ENCODE results near the gene REELD1.

REELD1 gene
- long read RNA-seq, result 0 reads

GRCh38 chr4:146214238-146214637 lies at the start of gene REELD1:
Gene REELD1 (plus strand): TSS chr4:146214538. CDS start chr4:146216953, 2,415 bp downstream.
- H3K27ac ChIP-seq (replicated peaks), result no peak within 1 kb of the TSS
- DNase-seq (ENCODE audit: low read depth in 1 of 2, low spot score in 1 of 2), result no peak
- H3K27me3 ChIP-seq (ENCODE audit: insufficient read depth, poor library complexity, severe bottlenecking), result no peaks in the 10 kb centered on the region
- TF ChIP-seq SPI1 (IDR thresholded peaks at IDR 0.05; ENCODE audit: borderline replicate concordance, low read depth) (no peak), GABPA (IDR thresholded peaks at IDR 0.05; ENCODE audit: low read depth) (no peak), CTCF (IDR thresholded peaks at IDR 0.05; ENCODE audit: insufficient read depth, low read length) (no peak)
- TF ChIP-seq, protein P1, sequence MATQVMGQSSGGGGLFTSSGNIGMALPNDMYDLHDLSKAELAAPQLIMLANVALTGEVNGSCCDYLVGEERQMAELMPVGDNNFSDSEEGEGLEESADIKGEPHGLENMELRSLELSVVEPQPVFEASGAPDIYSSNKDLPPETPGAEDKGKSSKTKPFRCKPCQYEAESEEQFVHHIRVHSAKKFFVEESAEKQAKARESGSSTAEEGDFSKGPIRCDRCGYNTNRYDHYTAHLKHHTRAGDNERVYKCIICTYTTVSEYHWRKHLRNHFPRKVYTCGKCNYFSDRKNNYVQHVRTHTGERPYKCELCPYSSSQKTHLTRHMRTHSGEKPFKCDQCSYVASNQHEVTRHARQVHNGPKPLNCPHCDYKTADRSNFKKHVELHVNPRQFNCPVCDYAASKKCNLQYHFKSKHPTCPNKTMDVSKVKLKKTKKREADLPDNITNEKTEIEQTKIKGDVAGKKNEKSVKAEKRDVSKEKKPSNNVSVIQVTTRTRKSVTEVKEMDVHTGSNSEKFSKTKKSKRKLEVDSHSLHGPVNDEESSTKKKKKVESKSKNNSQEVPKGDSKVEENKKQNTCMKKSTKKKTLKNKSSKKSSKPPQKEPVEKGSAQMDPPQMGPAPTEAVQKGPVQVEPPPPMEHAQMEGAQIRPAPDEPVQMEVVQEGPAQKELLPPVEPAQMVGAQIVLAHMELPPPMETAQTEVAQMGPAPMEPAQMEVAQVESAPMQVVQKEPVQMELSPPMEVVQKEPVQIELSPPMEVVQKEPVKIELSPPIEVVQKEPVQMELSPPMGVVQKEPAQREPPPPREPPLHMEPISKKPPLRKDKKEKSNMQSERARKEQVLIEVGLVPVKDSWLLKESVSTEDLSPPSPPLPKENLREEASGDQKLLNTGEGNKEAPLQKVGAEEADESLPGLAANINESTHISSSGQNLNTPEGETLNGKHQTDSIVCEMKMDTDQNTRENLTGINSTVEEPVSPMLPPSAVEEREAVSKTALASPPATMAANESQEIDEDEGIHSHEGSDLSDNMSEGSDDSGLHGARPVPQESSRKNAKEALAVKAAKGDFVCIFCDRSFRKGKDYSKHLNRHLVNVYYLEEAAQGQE (IDR thresholded peaks at IDR 0.05; ENCODE audit: insufficient replicate concordance, low read depth), result no peak
- H3K4me3 ChIP-seq (replicated peaks; ENCODE audit: insufficient read depth, low read length), result no peak within 1 kb of the TSS

DNA sequence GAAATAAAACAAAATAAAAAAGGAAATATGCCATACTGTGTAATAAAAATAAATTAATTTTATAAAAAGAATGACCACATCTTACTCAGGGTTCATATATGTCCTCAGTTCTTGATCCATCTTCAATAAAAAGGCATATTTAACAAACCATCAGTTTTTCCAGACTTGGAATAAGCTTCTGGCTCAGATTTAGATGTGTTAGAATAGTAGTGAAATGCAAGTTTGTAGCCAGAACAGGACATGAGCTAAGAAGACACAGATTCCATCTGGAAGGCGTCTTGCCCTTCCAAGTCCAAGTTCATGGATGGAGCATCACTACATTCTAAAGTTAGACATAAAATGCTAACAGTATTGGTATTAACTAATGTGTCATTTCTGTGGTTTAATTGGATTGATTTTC lies 49.1 kb upstream of the REELD1 start:
- Histone ChIP-seq H3K27me3 (ENCODE audit: insufficient read depth, poor library complexity, severe bottlenecking) (no peaks in the 10 kb centered on the region), H3K4me3 (replicated peaks; ENCODE audit: insufficient read depth, low read length) (no peak overlapping the region), H3K27ac (replicated peaks) (no peak overlapping the region)
- TF ChIP-seq SPI1 (IDR thresholded peaks at IDR 0.05; ENCODE audit: borderline replicate concordance, low read depth) (no peak), POLR2AphosphoS5 (IDR thresholded peaks at IDR 0.05; ENCODE audit: low read depth) (no peak), CTCF (IDR thresholded peaks at IDR 0.05; ENCODE audit: insufficient read depth, low read length) (no peak), GABPA (IDR thresholded peaks at IDR 0.05; ENCODE audit: low read depth) (no peak)
- TF ChIP-seq, protein P1 (IDR thresholded peaks at IDR 0.05; ENCODE audit: insufficient replicate concordance, low read depth), result no peak
- DNase-seq (ENCODE audit: low read depth in 1 of 2, low spot score in 1 of 2), result no peak

DNA sequence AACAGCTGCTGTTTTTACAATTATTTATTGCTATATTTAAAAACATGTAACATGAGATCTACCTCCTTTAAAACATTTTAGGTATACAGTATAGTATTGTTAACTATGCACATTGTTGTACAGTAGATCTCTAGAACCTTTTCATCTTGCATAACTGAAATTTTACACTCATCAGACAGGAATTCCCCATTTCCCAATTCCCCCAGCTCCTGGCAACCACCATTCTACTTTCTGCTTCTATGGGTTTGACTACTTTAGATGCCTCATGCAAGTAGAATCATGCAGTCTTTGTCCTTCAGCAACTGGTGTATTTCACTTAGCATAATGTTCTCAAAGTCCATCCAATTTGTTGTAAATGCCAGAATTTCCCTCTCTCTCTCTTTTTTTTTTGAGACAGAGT lies 48.5 kb upstream of the REELD1 start:
- no peaks in the 10 kb centered on the region for H3K27me3 ChIP-seq (ENCODE audit: insufficient read depth, poor library complexity, severe bottlenecking)
- no peak overlapping the region for H3K27ac ChIP-seq (replicated peaks)
- DNase-seq (ENCODE audit: low read depth in 1 of 2, low spot score in 1 of 2), result no peak
- no peak overlapping the region for H3K4me3 ChIP-seq (replicated peaks; ENCODE audit: insufficient read depth, low read length)
- TF ChIP-seq CTCF (IDR thresholded peaks at IDR 0.05; ENCODE audit: insufficient read depth, low read length) (no peak), GABPA (IDR thresholded peaks at IDR 0.05; ENCODE audit: low read depth) (no peak), POLR2AphosphoS5 (IDR thresholded peaks at IDR 0.05; ENCODE audit: low read depth) (no peak), SPI1 (IDR thresholded peaks at IDR 0.05; ENCODE audit: borderline replicate concordance, low read depth) (no peak)
- TF ChIP-seq, protein P1 (IDR thresholded peaks at IDR 0.05; ENCODE audit: insufficient replicate concordance, low read depth), result no peak
